SK-N-SH treated with all-trans-retinoic acid at 6 μM for 48 hours (cell line): ENCODE measurements around the gene EVI2B.

ENCODE experiments used
- CREB5 ChIP-seq: fragments of 250-450 bp; sonication (Bioruptor Pico); IDR thresholded peaks from 2 replicates; pipeline ENCODE4 v1.5.1; 2020; ENCODE audit warnings: low read depth, mild to moderate bottlenecking, moderate library complexity
- GLIS3 ChIP-seq: fragments of 250-450 bp; sonication (Bioruptor Pico); IDR thresholded peaks from 2 replicates; pipeline ENCODE4 v1.5.0; 2020; ENCODE audit warnings: mild to moderate bottlenecking, moderate library complexity
- ISL1 ChIP-seq: fragments of 250-450 bp; sonication (Bioruptor Pico); IDR thresholded peaks from 2 replicates; pipeline ENCODE4 v2.1.2; 2022; ENCODE audit warnings: mild to moderate bottlenecking, moderate library complexity
- PATZ1 ChIP-seq: fragments of 250-450 bp; sonication (Bioruptor Pico); IDR thresholded peaks from 2 replicates; pipeline ENCODE4 v1.8.0; 2020; ENCODE audit warnings: mild to moderate bottlenecking, moderate library complexity, borderline replicate concordance
- POU6F1 ChIP-seq: fragments of 250-450 bp; sonication (Bioruptor Pico); IDR thresholded peaks from 2 replicates; pipeline ENCODE4 v1.8.0; 2021; ENCODE audit warnings: low read depth, mild to moderate bottlenecking, moderate library complexity, borderline replicate concordance
- TSHZ2 ChIP-seq: fragments of 250-450 bp; sonication (Bioruptor Pico); IDR thresholded peaks from 2 replicates; pipeline ENCODE4 v1.5.0; 2020; ENCODE audit warnings: mild to moderate bottlenecking, moderate library complexity
- ZFP3 ChIP-seq: fragments of 250-450 bp; sonication (Bioruptor Pico); IDR thresholded peaks from 2 replicates; pipeline ENCODE4 v1.5.0; 2020; ENCODE audit warnings: mild to moderate bottlenecking, moderate library complexity
- ZFP30 ChIP-seq: fragments of 450-650 bp; formaldehyde crosslinking; IDR thresholded peaks from 2 replicates; pipeline ENCODE4 v1.5.0; 2022; ENCODE audit warnings: mild to moderate bottlenecking, moderate library complexity
- ZNF565 ChIP-seq: fragments of 450-650 bp; formaldehyde crosslinking; conservative IDR thresholded peaks from 2 replicates; pipeline ENCODE4 v1.5.0; 2020; ENCODE audit warnings: low read depth, mild to moderate bottlenecking, moderate library complexity
- ZNF70 ChIP-seq: fragments of 450-650 bp; formaldehyde crosslinking; IDR thresholded peaks from 2 replicates; pipeline ENCODE4 v1.5.0; 2020; ENCODE audit warnings: mild to moderate bottlenecking, moderate library complexity
- ZNF8 ChIP-seq: fragments of 450-650 bp; formaldehyde crosslinking; IDR thresholded peaks from 2 replicates; pipeline ENCODE4 v1.5.0; 2020; ENCODE audit warnings: mild to moderate bottlenecking, moderate library complexity

GRCh38 chr17:31275116-31275515 is 38.7 kb downstream of the EVI2B start:
- TF ChIP-seq TSHZ2 (CRISPR knock-in tag) (no peak), ZFP30 (CRISPR knock-in tag) (no peak), ZFP3 (CRISPR knock-in tag) (no peak), ZNF8 (CRISPR knock-in tag) (no peak), PATZ1 (CRISPR knock-in tag) (no peak), POU6F1 (no peak), CREB5 (no peak), ISL1 (CRISPR knock-in tag) (no peak), GLIS3 (CRISPR knock-in tag) (no peak), ZNF70 (CRISPR knock-in tag) (no peak), ZNF565 (CRISPR knock-in tag) (no peak)
